ENCODE data around the gene HNRNPC. TPM values are rescaled to one million over a fixed set of nuclear protein-coding genes. Genes with fewer than 3 reads are reported as not detected.

HNRNPC gene
- total RNA-seq, 1 experiment from 2014 or later = 843 TPM

DNA sequence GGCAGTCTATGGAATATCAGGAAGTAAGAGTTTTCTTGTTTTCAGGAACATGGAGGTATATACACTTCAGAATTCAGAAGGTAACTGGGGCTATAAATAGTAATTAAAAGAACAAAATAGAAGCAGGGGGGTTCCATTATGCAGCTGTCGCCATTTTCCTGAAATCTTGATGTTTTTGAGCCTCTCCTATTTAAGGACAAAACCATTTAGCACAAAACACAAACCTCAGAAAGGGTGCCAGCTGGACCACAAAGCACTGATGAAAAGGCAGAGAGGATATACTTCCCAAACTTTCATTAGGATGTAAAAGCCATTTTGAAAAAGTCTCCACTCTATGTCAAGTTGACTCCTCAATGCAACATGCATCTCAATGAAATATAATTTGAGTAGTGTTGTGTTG is 59.2 kb downstream of the HNRNPC start:
- no peak overlapping the region for H3K4me2 ChIP-seq (ENCODE audit: low read length)
- peaks cover 66% of the 10 kb centered on the region for H4K20me1 ChIP-seq (ENCODE audit: insufficient read depth)
- H3K27ac ChIP-seq (ENCODE audit: low read depth, low read length) = no peak overlapping the region
- ChIA-PET POLR2A (no interaction called here), CTCF (no interaction called here), RAD21 (ENCODE audit: low non-redundant PET in 1 of 2, low total read pairs in 2 of 2, uncharacterized antibody in 2 of 2, unreplicated experiment in 2 of 2) (no interaction called here)
- H3K9ac ChIP-seq (ENCODE audit: low read length) = no peak overlapping the region
- H3K4me1 ChIP-seq (ENCODE audit: control insufficient read depth in 1 of 2, insufficient read depth in 2 of 2, low read length in 2 of 2) = no peaks in the 10 kb centered on the region
- H3K79me2 ChIP-seq (ENCODE audit: insufficient read depth, low read length) = peaks cover 81% of the 10 kb centered on the region
- no peak overlapping the region for H3K4me3 ChIP-seq (replicated peaks in 1 of 2; ENCODE audit: low read depth in 1 of 2, low read length in 2 of 2)
- no peaks in the 10 kb centered on the region for H3K9me2 ChIP-seq (ENCODE audit: insufficient read depth)
- no peak overlapping the region for H2AFZ ChIP-seq (ENCODE audit: low read depth, low read length, poor library complexity, severe bottlenecking)
- no peaks in the 10 kb centered on the region for H3K27me3 ChIP-seq (ENCODE audit: insufficient read depth, low read length)
- BruUV-seq (replicated peaks) = no TSS peak
- TF ChIP-seq, protein P1, sequence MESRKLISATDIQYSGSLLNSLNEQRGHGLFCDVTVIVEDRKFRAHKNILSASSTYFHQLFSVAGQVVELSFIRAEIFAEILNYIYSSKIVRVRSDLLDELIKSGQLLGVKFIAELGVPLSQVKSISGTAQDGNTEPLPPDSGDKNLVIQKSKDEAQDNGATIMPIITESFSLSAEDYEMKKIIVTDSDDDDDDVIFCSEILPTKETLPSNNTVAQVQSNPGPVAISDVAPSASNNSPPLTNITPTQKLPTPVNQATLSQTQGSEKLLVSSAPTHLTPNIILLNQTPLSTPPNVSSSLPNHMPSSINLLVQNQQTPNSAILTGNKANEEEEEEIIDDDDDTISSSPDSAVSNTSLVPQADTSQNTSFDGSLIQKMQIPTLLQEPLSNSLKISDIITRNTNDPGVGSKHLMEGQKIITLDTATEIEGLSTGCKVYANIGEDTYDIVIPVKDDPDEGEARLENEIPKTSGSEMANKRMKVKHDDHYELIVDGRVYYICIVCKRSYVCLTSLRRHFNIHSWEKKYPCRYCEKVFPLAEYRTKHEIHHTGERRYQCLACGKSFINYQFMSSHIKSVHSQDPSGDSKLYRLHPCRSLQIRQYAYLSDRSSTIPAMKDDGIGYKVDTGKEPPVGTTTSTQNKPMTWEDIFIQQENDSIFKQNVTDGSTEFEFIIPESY (IDR thresholded peaks at IDR 0.05; ENCODE audit: extremely low read depth, insufficient replicate concordance, low read length) = no peak
- TF ChIP-seq YY1 (IDR thresholded peaks at IDR 0.05; ENCODE audit: extremely low read depth, insufficient replicate concordance, low read depth, low read length) = no peak
- no peak for TF ChIP-seq POLR2A (IDR thresholded peaks at IDR 0.05; ENCODE audit: borderline replicate concordance, extremely low read depth, insufficient read depth, insufficient read length)
- TF ChIP-seq EGR1 (IDR thresholded peaks at IDR 0.05; ENCODE audit: low read depth) = no peak
- no peak for TF ChIP-seq POLR2AphosphoS5 (IDR thresholded peaks at IDR 0.05; ENCODE audit: low read depth, low read length)
- TF ChIP-seq, protein P2, sequence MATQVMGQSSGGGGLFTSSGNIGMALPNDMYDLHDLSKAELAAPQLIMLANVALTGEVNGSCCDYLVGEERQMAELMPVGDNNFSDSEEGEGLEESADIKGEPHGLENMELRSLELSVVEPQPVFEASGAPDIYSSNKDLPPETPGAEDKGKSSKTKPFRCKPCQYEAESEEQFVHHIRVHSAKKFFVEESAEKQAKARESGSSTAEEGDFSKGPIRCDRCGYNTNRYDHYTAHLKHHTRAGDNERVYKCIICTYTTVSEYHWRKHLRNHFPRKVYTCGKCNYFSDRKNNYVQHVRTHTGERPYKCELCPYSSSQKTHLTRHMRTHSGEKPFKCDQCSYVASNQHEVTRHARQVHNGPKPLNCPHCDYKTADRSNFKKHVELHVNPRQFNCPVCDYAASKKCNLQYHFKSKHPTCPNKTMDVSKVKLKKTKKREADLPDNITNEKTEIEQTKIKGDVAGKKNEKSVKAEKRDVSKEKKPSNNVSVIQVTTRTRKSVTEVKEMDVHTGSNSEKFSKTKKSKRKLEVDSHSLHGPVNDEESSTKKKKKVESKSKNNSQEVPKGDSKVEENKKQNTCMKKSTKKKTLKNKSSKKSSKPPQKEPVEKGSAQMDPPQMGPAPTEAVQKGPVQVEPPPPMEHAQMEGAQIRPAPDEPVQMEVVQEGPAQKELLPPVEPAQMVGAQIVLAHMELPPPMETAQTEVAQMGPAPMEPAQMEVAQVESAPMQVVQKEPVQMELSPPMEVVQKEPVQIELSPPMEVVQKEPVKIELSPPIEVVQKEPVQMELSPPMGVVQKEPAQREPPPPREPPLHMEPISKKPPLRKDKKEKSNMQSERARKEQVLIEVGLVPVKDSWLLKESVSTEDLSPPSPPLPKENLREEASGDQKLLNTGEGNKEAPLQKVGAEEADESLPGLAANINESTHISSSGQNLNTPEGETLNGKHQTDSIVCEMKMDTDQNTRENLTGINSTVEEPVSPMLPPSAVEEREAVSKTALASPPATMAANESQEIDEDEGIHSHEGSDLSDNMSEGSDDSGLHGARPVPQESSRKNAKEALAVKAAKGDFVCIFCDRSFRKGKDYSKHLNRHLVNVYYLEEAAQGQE (IDR thresholded peaks at IDR 0.05; ENCODE audit: low read depth) = no peak
- TF ChIP-seq SRF (IDR thresholded peaks at IDR 0.05; ENCODE audit: low read depth) = no peak
- TF ChIP-seq CEBPB (IDR thresholded peaks at IDR 0.05; ENCODE audit: low read depth) = no peak
- TF ChIP-seq, protein P3, sequence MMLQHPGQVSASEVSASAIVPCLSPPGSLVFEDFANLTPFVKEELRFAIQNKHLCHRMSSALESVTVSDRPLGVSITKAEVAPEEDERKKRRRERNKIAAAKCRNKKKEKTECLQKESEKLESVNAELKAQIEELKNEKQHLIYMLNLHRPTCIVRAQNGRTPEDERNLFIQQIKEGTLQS (IDR thresholded peaks at IDR 0.05) = no peak
- no peak for TF ChIP-seq SIN3A (IDR thresholded peaks at IDR 0.05; ENCODE audit: low read depth)
- no peak for TF ChIP-seq SP1 (IDR thresholded peaks at IDR 0.05; ENCODE audit: low read depth)
- intact Hi-C loops (cut with micrococcal nuclease) = loop anchor here (2.0 kb wide), 1 partner anchor 21 kb away; no protein-coding TSS in a partner anchor
- DNase-seq (ENCODE audit: low read depth, low spot score) (no peak), ATAC-seq (no peak)
- no peaks in the 10 kb centered on the region for H3K9me3 ChIP-seq (ENCODE audit: control insufficient read depth in 1 of 2, insufficient read depth in 1 of 2, low read depth in 1 of 2, low read length in 2 of 2)
- H3K36me3 ChIP-seq (ENCODE audit: control insufficient read depth in 1 of 2, insufficient read depth in 2 of 2, low read length in 2 of 2) = peaks cover 75 to 90% of the 10 kb centered on the region in 2 experiments

Measured in HCT116 (cell line).